ENCODE measurements around the gene FRMD1. TPM values are rescaled to one million over a fixed set of nuclear protein-coding genes. Genes with fewer than 3 reads are reported as not detected.

Gene FRMD1
- total and polyA plus RNA-seq, 2 experiments from 2014 or later: 0.07 TPM; not detected in 1

GRCh38 chr6:168021581-168021980 is 57.4 kb downstream of the FRMD1 start:
- Histone ChIP-seq H3K9me3 (ENCODE audit: low read depth) (no peaks in the 10 kb centered on the region), H3K9me2 (replicated peaks; ENCODE audit: insufficient read depth) (no peaks in the 10 kb centered on the region), H3K4me2 (no peak overlapping the region), H4K20me1 (ENCODE audit: insufficient read depth, poor library complexity, severe bottlenecking) (no peaks in the 10 kb centered on the region), H3K27me3 (no peaks in the 10 kb centered on the region), H3K4me3 (no peak overlapping the region), H3K27ac (no peak overlapping the region), H3K79me2 (no peaks in the 10 kb centered on the region), H3K36me3 (replicated peaks; ENCODE audit: insufficient read depth, low read depth) (no peaks in the 10 kb centered on the region), H2AFZ (no peak overlapping the region), H3K4me1 (ENCODE audit: insufficient read depth) (peaks cover 36% of the 10 kb centered on the region)
- no peak for TF ChIP-seq EZH2phosphoT487 (IDR thresholded peaks at IDR 0.05; ENCODE audit: low read depth, severe bottlenecking, unreplicated experiment)
- no peak for TF ChIP-seq EZH2 (IDR thresholded peaks at IDR 0.05; ENCODE audit: borderline replicate concordance)
- TF ChIP-seq CTCF (IDR thresholded peaks at IDR 0.05; ENCODE audit: poor library complexity): no peak
- DNase-seq (ENCODE audit: low spot score): no peak
- WGBS (ENCODE audit: low lambda C conversion rate, missing lambda C conversion rate): 49% methylated on average over 5 of the region's 5 CpGs

- Histone ChIP-seq H3K9me2 (replicated peaks; ENCODE audit: insufficient read depth) (no peaks in the 10 kb centered on the region), H4K20me1 (ENCODE audit: insufficient read depth, poor library complexity, severe bottlenecking) (no peaks in the 10 kb centered on the region), H3K4me1 (ENCODE audit: insufficient read depth) (peaks cover 43% of the 10 kb centered on the region), H3K27ac (no peak overlapping the region), H3K27me3 (no peaks in the 10 kb centered on the region), H2AFZ (no peak overlapping the region), H3K4me2 (no peak overlapping the region), H3K79me2 (no peaks in the 10 kb centered on the region), H3K9me3 (ENCODE audit: low read depth) (no peaks in the 10 kb centered on the region), H3K4me3 (no peak overlapping the region), H3K36me3 (replicated peaks; ENCODE audit: insufficient read depth, low read depth) (no peaks in the 10 kb centered on the region)
- TF ChIP-seq CTCF (IDR thresholded peaks at IDR 0.05; ENCODE audit: poor library complexity) (no peak), EZH2 (IDR thresholded peaks at IDR 0.05; ENCODE audit: borderline replicate concordance) (no peak), EZH2phosphoT487 (IDR thresholded peaks at IDR 0.05; ENCODE audit: low read depth, severe bottlenecking, unreplicated experiment) (no peak)
- DNase-seq (ENCODE audit: low spot score): no peak
- WGBS (ENCODE audit: low lambda C conversion rate, missing lambda C conversion rate): 94% methylated on average over 8 of the region's 8 CpGs
Measured at GRCh38 chr6:168020242-168020641, 58.8 kb downstream of the FRMD1 start.

GRCh38 chr6:168018664-168019063 is 60.3 kb downstream of the FRMD1 start:
- H3K27ac ChIP-seq: no peak overlapping the region
- no peaks in the 10 kb centered on the region for H3K9me3 ChIP-seq (ENCODE audit: low read depth)
- no peaks in the 10 kb centered on the region for H3K27me3 ChIP-seq
- no peaks in the 10 kb centered on the region for H4K20me1 ChIP-seq (ENCODE audit: insufficient read depth, poor library complexity, severe bottlenecking)
- H3K36me3 ChIP-seq (replicated peaks; ENCODE audit: insufficient read depth, low read depth): no peaks in the 10 kb centered on the region
- TF ChIP-seq EZH2 (IDR thresholded peaks at IDR 0.05; ENCODE audit: borderline replicate concordance): no peak
- no peak for TF ChIP-seq CTCF (IDR thresholded peaks at IDR 0.05; ENCODE audit: poor library complexity)
- TF ChIP-seq EZH2phosphoT487 (IDR thresholded peaks at IDR 0.05; ENCODE audit: low read depth, severe bottlenecking, unreplicated experiment): no peak
- H3K4me2 ChIP-seq: no peak overlapping the region
- DNase-seq (ENCODE audit: low spot score): no peak
- H3K4me3 ChIP-seq: no peak overlapping the region
- 85% methylated on average over 15 of the region's 15 CpGs for WGBS (ENCODE audit: low lambda C conversion rate, missing lambda C conversion rate)
- H3K9me2 ChIP-seq (replicated peaks; ENCODE audit: insufficient read depth): no peaks in the 10 kb centered on the region
- peaks cover 30% of the 10 kb centered on the region for H3K4me1 ChIP-seq (ENCODE audit: insufficient read depth)
- H2AFZ ChIP-seq: no peak overlapping the region
- H3K79me2 ChIP-seq: no peaks in the 10 kb centered on the region

GRCh38 chr6:168017629-168018028 is 61.4 kb downstream of the FRMD1 start:
- Histone ChIP-seq H3K36me3 (replicated peaks; ENCODE audit: insufficient read depth, low read depth) (no peaks in the 10 kb centered on the region), H3K27me3 (no peaks in the 10 kb centered on the region)

More at GRCh38 chr6:168017629-168018028, 61.4 kb downstream of the FRMD1 start:
- TF ChIP-seq EZH2phosphoT487 (IDR thresholded peaks at IDR 0.05; ENCODE audit: low read depth, severe bottlenecking, unreplicated experiment) (no peak), CTCF (IDR thresholded peaks at IDR 0.05; ENCODE audit: poor library complexity) (no peak), EZH2 (IDR thresholded peaks at IDR 0.05; ENCODE audit: borderline replicate concordance) (no peak)
- H3K4me3 ChIP-seq: no peak overlapping the region
- no peaks in the 10 kb centered on the region for H3K79me2 ChIP-seq
- no peak for DNase-seq (ENCODE audit: low spot score)
- 48% methylated on average over 11 of the region's 11 CpGs for WGBS (ENCODE audit: low lambda C conversion rate, missing lambda C conversion rate)
- H3K4me2 ChIP-seq: no peak overlapping the region
- H3K9me3 ChIP-seq (ENCODE audit: low read depth): no peaks in the 10 kb centered on the region
- H4K20me1 ChIP-seq (ENCODE audit: insufficient read depth, poor library complexity, severe bottlenecking): no peaks in the 10 kb centered on the region
- H3K4me1 ChIP-seq (ENCODE audit: insufficient read depth): peaks cover 22% of the 10 kb centered on the region
- peak overlapping the region; percentile 68 for H3K27ac ChIP-seq
- H2AFZ ChIP-seq: no peak overlapping the region
- no peaks in the 10 kb centered on the region for H3K9me2 ChIP-seq (replicated peaks; ENCODE audit: insufficient read depth)

All from hepatocyte (in vitro differentiated cells).